Activated CD4-positive, alpha-beta memory T cell treated with anti-CD3 and anti-CD28 coated beads for 36 hours (primary cell): Measurements from ENCODE around the gene RUNDC3A. TPM values are rescaled to one million over a fixed set of nuclear protein-coding genes. Genes with fewer than 3 reads are reported as not detected.
A peak's percentile ranks its signal among the peaks of the same experiment; 100 is the strongest.
"Not testable (repeated sequence)": the region's sequence is repeated elsewhere in the genome, so short reads cannot be mapped to it uniquely, and the experiment has no call there.

Experiments used
- CTCF ChIA-PET: fragments of 350-600 bp; sonication (Branson Sonifier 250); formaldehyde crosslinking; loops from one replicate; lab custom pipeline; 2021; ENCODE audit warnings: antibody characterized with exemption, inconsistent platforms; lab: Charles Lee
- POLR2A ChIA-PET: fragments of 350-600 bp; sonication (Branson Sonifier 250); formaldehyde crosslinking; loops from one replicate; lab custom pipeline; 2021; ENCODE audit warnings: antibody characterized with exemption; lab: Charles Lee
- DNase-seq: peaks from one replicate; pipeline ENCODE4 v3.0.0-alpha.2; 2020
- H3K27ac Mint-ChIP-seq: one replicate; pipeline ENCODE4 v1.8.0; 2021; ENCODE audit warnings: mixed read lengths
- H3K27me3 Mint-ChIP-seq: one replicate; pipeline ENCODE4 v1.8.0; 2021; ENCODE audit warnings: mixed read lengths
- H3K36me3 Mint-ChIP-seq: one replicate; pipeline ENCODE4 v1.8.0; 2021; ENCODE audit warnings: mixed read lengths
- H3K4me1 Mint-ChIP-seq: one replicate; pipeline ENCODE4 v1.8.0; 2021; ENCODE audit warnings: low read depth, mixed read lengths
- H3K4me3 Mint-ChIP-seq: one replicate; pipeline ENCODE4 v1.8.0; 2021; ENCODE audit warnings: mild to moderate bottlenecking, mixed read lengths
- H3K9me3 Mint-ChIP-seq: one replicate; pipeline ENCODE4 v1.8.0; 2021; ENCODE audit warnings: mixed read lengths
- intact Hi-C: fragments of 100-400 bp; cut with micrococcal nuclease; formaldehyde crosslinking; loops from one replicate; pipeline ENCODE4 v1.15.1; 2023
- total RNA-seq, 2 experiments: library from RNA; stranded (reverse); gene quantifications; one replicate each; pipeline ENCODE4 v1.2.3, GENCODE V29; 2021

RUNDC3A gene
- total RNA-seq, 2 experiments from 2014 or later = not detected

DNA sequence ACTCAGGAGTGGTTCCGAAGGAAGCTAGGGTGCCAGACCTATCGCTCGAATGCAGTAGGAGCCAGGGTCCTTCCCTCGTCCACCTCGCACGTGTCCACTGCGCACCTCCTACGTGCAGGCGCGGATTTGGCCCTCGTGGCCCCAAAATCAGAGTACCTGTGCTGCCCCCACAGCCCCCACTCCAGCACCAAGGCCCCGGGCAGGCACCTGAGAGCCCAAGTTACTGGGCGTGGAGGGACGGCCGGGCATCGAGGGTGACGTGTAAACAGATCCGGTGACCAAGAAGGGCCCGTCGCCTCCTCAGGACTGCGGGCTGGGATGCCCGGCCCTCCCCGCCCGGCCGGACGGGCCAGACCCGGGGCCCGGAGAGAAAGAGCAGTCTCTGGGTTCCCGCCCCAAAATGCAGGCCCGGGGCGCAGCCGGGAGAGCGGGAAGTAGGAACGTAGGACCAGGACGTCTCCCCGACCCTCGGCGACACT is 15.7 kb downstream of the RUNDC3A start:
- Mint-ChIP-seq H3K4me1 (peaks cover 21% of the 10 kb centered on the region), H3K27ac (peak overlapping the region; percentile 51), H3K9me3 (no peaks in the 10 kb centered on the region), H3K4me3 (peak overlapping the region; percentile 81), H3K27me3 (no peaks in the 10 kb centered on the region), H3K36me3 (peaks cover 16% of the 10 kb centered on the region)
- intact Hi-C loops = loop anchor here (1.0 to 2.0 kb wide), 3 partner anchors 15 to 183 kb away; partner anchors contain the start of genes HROB and RUNDC3A
- peak; percentile 27 for DNase-seq
- ChIA-PET CTCF (interaction anchor here (0.5 to 1.9 kb wide), 5 partner anchors 16 to 258 kb away, joined by 3 to 15 read pairs (median 3); partner anchors contain the start of genes HDAC5, LSM12 and RUNDC3A), POLR2A (interaction anchor here (0.6 to 2.5 kb wide), 6 partner anchors 8 to 114 kb away, joined by 3 to 9 read pairs (median 4); partner anchors contain the start of gene GRN)

DNA sequence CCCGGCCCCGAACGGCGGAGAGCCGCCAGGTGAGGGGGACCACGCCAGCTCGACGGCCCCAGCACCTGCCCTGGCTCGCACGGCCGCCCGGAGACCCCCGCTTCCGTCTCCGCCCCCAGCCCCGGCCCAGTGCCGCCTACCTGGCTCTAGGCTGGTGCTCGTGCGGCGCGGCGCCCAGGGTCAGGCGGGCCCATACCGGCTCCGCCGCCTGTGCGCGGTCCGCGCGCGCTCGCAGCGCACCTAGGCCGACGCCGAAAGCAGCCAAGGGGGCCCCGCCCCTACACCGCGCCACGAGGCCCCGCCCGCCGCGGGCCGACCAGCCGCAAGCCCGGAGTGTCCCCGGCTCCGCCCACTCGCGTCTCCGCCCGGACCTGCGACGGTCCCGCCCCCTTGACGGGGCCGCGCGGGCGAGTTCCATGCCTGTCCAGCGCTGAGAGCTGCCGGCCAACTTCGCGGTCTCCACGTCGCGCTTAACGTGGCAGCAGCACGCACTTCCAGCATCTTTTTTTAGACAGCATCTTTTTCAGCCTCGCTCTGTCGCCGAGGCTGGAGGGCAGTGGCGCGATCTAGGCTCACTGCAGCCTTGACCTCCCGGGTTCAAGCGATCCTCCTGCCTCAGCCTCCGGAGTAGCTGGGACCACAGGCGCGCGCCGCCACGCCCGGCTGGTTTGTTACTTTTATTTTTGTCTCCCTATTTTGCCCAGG is 16.3 kb downstream of the RUNDC3A start, which contains the start of gene SLC25A39:
SLC25A39 (minus strand) TSS at position 253 of the 705 bp plus-strand sequence. CDS start 1,261 bp downstream, outside the sequence.
- CTCF ChIA-PET = interaction anchor here (0.5 to 1.9 kb wide), 6 partner anchors 16 to 259 kb away, joined by 3 to 15 read pairs (median 4); partner anchors contain the start of genes GRN, HDAC5, LSM12 and RUNDC3A
- H3K36me3 Mint-ChIP-seq = peaks cover 11% of the 10 kb centered on the region
- intact Hi-C loops = loop anchor here (1.0 to 5.0 kb wide), 5 partner anchors 16 to 317 kb away; partner anchors contain the start of genes HROB and RUNDC3A

DNA sequence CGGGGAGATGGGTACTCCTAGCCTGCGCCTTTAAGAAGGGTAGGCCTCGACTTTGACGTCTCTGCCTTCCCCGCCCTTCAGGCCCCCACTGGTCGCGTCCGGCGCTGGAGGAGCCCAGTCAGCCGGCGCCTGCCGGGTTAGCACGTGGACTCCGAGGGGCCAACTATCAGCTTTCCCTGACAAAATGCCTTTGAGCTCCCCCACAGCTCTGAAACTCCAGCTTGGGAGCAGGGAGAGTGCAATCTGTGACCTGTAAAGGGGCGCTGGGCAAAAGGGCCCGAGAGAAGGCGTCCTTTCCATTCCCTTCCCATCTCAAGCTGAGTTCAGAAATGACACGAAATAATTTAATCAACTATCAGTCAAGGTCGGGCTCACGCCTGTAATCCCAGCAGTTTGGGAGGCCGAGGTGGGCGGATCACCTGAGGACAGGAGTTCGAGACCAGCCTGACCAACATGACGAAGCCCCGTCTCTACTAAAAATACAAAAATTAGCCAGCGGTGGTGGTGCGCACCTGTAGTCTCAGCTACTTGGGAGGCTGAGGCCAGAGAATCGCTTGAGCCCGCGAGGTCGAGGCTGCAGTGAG is 18.6 kb downstream of the RUNDC3A start:
- H3K27ac Mint-ChIP-seq = peak overlapping the region; percentile 75
- H3K27me3 Mint-ChIP-seq = no peaks in the 10 kb centered on the region
- POLR2A ChIA-PET = interaction anchor here (0.7 to 2.2 kb wide), 4 partner anchors 18 to 117 kb away, joined by 3 to 7 read pairs (median 4); partner anchors contain the start of gene UBTF
- peaks cover 4% of the 10 kb centered on the region for H3K36me3 Mint-ChIP-seq
- DNase-seq = peak; percentile 96
- peaks cover 26% of the 10 kb centered on the region for H3K4me1 Mint-ChIP-seq
- H3K9me3 Mint-ChIP-seq = no peaks in the 10 kb centered on the region
- intact Hi-C loops = loop anchor here (5.0 kb wide), 1 partner anchor 320 kb away; no protein-coding TSS in a partner anchor
- CTCF ChIA-PET = interaction anchor here (0.6 to 2.1 kb wide), 11 partner anchors 10 to 203 kb away, joined by 3 to 27 read pairs (median 4); partner anchors contain the start of genes FAM171A2, GRN, HDAC5 and TMUB2
- H3K4me3 Mint-ChIP-seq = peak overlapping the region; percentile 67

More for the DNA sequence above, 16.3 kb downstream of the RUNDC3A start, which contains the start of gene SLC25A39:
- POLR2A ChIA-PET = interaction anchor here (0.6 to 2.5 kb wide), 7 partner anchors 9 to 115 kb away, joined by 3 to 9 read pairs (median 4); partner anchors contain the start of gene GRN
- peak within 1 kb of the TSS; percentile 89 for H3K4me3 Mint-ChIP-seq
- no peaks in the 10 kb centered on the region for H3K9me3 Mint-ChIP-seq
- H3K27me3 Mint-ChIP-seq = no peaks in the 10 kb centered on the region
- H3K4me1 Mint-ChIP-seq = peaks cover 21% of the 10 kb centered on the region
- peak; percentile 96 for DNase-seq
- H3K27ac Mint-ChIP-seq = peak within 1 kb of the TSS; percentile 94

DNA sequence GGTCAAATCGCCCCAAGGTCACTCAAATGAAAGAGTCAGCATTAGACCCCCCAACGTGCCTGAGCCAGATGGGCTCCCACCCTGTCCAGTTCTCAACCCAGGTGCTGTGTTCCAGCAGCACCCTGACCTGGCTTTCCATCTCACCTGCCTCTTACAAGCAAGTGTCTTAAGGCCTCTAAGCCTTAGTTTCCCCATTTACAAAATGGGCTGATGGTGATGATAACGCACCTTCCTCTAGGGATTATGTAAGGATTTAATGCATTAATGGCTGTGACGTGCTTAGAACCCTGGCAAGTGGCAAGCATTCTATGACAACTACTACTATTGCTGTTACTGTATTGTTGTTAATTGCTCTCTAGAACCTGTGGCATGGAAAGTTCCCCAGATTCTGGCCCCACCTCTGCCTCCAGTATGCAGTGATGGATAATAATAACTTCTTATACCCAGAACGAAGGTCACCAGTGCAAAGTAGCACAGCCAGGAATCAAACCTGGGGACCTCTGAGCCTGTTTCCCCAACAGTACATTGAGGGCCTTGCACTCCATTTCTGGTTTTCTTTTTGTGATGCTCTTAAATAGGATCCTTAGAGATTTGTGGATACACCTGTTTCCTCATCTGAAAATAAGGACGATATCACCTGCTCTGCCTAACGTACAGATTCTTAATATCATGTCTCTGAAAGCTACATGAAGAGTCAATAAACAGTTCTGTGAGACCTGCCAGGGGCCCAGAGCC is 19.5 kb downstream of the RUNDC3A start:
- no peak overlapping the region for H3K4me3 Mint-ChIP-seq
- H3K4me1 Mint-ChIP-seq = peaks cover 24% of the 10 kb centered on the region
- peak overlapping the region; percentile 13 for H3K27ac Mint-ChIP-seq
- intact Hi-C loops = loop anchor here (5.0 kb wide), 1 partner anchor 321 kb away; no protein-coding TSS in a partner anchor
- H3K9me3 Mint-ChIP-seq = no peaks in the 10 kb centered on the region
- peaks cover 1% of the 10 kb centered on the region for H3K36me3 Mint-ChIP-seq
- no peak for DNase-seq
- ChIA-PET POLR2A (interaction anchor here (1.2 to 2.2 kb wide), 2 partner anchors 17 to 106 kb away, joined by 3 to 7 read pairs; no protein-coding TSS in a partner anchor), CTCF (interaction anchor here (1.2 to 2.1 kb wide), 6 partner anchors 18 to 124 kb away, joined by 4 to 27 read pairs (median 8); partner anchors contain the start of gene FAM171A2)
- no peaks in the 10 kb centered on the region for H3K27me3 Mint-ChIP-seq

DNA sequence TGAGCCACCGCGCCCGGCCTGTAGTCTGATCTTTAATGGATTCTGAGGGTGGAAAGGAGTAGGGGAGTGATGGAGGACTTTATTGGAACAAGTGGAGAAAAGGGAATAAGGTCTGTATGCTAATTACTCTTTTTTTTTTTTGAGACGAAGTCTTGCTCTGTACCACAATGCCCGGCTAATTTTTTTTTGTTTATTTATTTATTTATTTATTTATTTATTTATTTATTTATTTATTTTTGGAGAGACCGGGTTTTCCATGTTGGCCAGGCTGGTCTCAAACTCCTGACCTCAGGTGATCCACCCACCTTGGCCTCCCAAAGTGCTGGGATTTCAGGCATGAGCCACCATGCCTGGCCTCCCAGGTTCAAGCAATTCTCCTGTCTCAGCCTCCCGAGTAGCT is 21.1 kb downstream of the RUNDC3A start:
- ChIA-PET CTCF (interaction anchor here (0.7 to 5.4 kb wide), 8 partner anchors 16 to 193 kb away, joined by 3 to 69 read pairs (median 12); partner anchors contain the start of genes FAM171A2 and GRN), POLR2A (interaction anchor here (1.5 kb wide), 1 partner anchor 15 kb away, joined by 3 read pairs; the partner anchor contains the start of gene GRN)
- H3K27me3 Mint-ChIP-seq, H3K36me3 Mint-ChIP-seq, DNase-seq, H3K4me3 Mint-ChIP-seq, H3K9me3 Mint-ChIP-seq, H3K27ac Mint-ChIP-seq: not testable (repeated sequence)
- intact Hi-C loops = loop anchor here (5.0 kb wide), 1 partner anchor 322 kb away; no protein-coding TSS in a partner anchor
- H3K4me1 Mint-ChIP-seq = peaks cover 16% of the 10 kb centered on the region

DNA sequence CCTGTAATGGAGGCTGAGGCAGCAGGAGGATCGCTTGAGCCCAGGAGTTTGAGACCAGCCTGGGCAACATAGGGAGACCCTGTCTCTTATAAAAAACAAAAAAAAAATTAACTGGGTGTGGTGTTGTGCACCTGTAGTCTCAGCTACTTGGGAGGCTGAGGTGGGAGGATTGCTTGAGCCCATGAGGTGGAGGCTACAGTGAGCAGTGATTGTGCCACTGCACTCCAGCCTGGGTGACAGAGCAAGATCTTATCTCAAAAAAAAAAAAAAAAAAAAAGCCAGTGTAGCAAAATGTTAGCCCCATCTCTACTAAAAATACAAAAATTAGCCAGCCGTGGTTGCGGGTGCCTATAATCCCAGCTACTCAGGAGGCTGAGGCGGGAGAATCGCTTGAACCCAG is 21.9 kb downstream of the RUNDC3A start:
- H3K27me3 Mint-ChIP-seq, H3K27ac Mint-ChIP-seq, DNase-seq, H3K9me3 Mint-ChIP-seq, H3K4me3 Mint-ChIP-seq, H3K36me3 Mint-ChIP-seq: not testable (repeated sequence)
- peaks cover 16% of the 10 kb centered on the region for H3K4me1 Mint-ChIP-seq
- CTCF ChIA-PET = interaction anchor here (0.7 to 5.4 kb wide), 24 partner anchors 9 to 386 kb away, joined by 3 to 69 read pairs (median 7); partner anchors contain the start of genes FAM171A2, GRN, RUNDC3A and TMUB2
- intact Hi-C loops = loop anchor here (2.0 to 5.0 kb wide), 2 partner anchors 15 to 208 kb away; partner anchors contain the start of genes GRN and HDAC5
- POLR2A ChIA-PET = interaction anchor here (0.7 to 1.5 kb wide), 3 partner anchors 15 to 120 kb away, joined by 3 to 6 read pairs (median 3); partner anchors contain the start of gene GRN

DNA sequence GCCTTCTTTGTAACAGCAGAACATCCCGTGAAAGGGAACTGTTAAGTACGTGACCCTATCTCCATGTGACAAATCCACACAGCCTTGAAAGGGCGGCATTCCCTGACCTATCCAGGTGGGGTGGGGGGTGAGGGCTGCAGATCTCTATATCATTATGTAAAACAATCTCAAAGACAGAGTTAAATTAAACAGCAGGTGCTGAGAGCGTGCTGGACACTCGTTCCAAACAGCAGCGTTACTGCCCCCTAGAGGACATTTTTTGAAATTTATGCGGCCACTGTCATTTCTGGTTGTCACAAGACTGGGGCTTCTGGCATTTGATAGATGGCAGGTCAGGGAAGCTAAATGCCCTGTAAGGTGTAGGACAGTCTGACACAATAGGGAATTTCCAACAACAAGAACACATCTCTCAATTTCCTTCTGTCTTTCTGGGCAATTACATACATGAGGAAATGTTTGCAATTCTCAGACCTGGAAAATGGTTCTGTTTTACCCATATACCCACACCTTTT is 22.9 kb downstream of the RUNDC3A start:
- Mint-ChIP-seq H3K27ac (peak overlapping the region; percentile 38), H3K36me3 (no peaks in the 10 kb centered on the region), H3K4me1 (peaks cover 12% of the 10 kb centered on the region), H3K9me3 (no peaks in the 10 kb centered on the region), H3K27me3 (no peaks in the 10 kb centered on the region), H3K4me3 (no peak overlapping the region)
- POLR2A ChIA-PET = interaction anchor here (0.7 to 1.5 kb wide), 3 partner anchors 14 to 121 kb away, joined by 3 to 6 read pairs (median 3); partner anchors contain the start of gene GRN
- intact Hi-C loops = loop anchor here (1.0 to 5.0 kb wide), 3 partner anchors 13 to 209 kb away; partner anchors contain the start of genes GRN and HDAC5
- CTCF ChIA-PET = interaction anchor here (0.6 to 5.4 kb wide), 37 partner anchors 9 to 387 kb away, joined by 3 to 69 read pairs (median 4); partner anchors contain the start of genes FAM171A2, GRN, RUNDC3A and TMUB2
- peak; percentile 80 for DNase-seq

DNA sequence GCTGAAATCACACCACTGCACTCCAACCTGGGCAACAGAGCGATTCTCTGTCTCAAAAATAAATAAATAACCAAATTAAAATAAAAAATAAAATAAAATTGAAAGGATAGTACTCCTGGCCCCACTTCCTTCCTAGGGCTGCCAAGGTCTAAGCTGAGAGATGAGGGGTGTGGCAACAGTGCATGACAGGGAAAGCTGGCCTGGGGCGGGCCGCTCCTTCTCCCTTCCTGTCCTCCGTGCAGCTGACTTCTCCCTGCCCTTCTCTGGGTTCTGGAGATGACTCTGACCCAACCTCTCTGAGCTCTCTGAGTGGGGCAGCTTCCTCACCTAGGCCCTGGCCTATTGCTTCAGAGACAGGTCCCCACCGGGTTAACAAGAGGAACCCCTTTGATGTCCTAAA is 25.0 kb downstream of the RUNDC3A start:
- Mint-ChIP-seq H3K9me3 (no peaks in the 10 kb centered on the region), H3K4me1 (peaks cover 6% of the 10 kb centered on the region), H3K27ac (no peak overlapping the region), H3K27me3 (no peaks in the 10 kb centered on the region), H3K36me3 (no peaks in the 10 kb centered on the region), H3K4me3 (no peak overlapping the region)
- DNase-seq = no peak
- ChIA-PET CTCF (interaction anchor here (1.8 to 5.4 kb wide), 5 partner anchors 12 to 123 kb away, joined by 5 to 69 read pairs (median 10); partner anchors contain the start of gene GRN), POLR2A (interaction anchor here (0.6 kb wide), 1 partner anchor 112 kb away, joined by 3 read pairs; no protein-coding TSS in a partner anchor)
- intact Hi-C loops = loop anchor here (5.0 kb wide), 1 partner anchor 211 kb away; the partner anchor contains the start of gene HDAC5

DNA sequence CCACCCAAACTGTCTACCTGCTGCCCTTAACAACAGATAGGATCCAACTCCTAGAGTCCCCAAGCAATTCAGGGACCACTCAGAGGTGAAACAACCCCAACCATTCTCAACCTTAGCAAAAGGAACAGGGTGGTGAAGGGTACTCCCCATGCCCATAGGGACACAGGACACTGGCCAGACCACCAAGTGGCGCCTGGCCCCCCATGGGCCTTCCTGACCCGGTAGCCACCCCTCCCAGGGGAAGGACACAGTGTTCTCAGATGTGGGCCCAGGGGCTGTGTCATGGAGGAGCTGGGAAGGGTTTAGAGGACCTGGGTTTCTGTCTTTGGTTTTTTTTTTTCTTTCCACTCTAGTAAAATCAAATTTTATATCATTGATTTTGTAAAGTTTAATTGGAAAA is 25.9 kb downstream of the RUNDC3A start:
- no peaks in the 10 kb centered on the region for H3K27me3 Mint-ChIP-seq
- POLR2A ChIA-PET = no interaction called here
- intact Hi-C loops = loop anchor here (5.0 kb wide), 1 partner anchor 212 kb away; the partner anchor contains the start of gene HDAC5
- H3K36me3 Mint-ChIP-seq = no peaks in the 10 kb centered on the region
- H3K4me3 Mint-ChIP-seq = no peak overlapping the region
- no peaks in the 10 kb centered on the region for H3K9me3 Mint-ChIP-seq
- peaks cover 9% of the 10 kb centered on the region for H3K4me1 Mint-ChIP-seq
- H3K27ac Mint-ChIP-seq = no peak overlapping the region
- no peak for DNase-seq
- CTCF ChIA-PET = interaction anchor here (1.2 to 5.4 kb wide), 4 partner anchors 11 to 124 kb away, joined by 3 to 69 read pairs (median 8); partner anchors contain the start of gene GRN

DNA sequence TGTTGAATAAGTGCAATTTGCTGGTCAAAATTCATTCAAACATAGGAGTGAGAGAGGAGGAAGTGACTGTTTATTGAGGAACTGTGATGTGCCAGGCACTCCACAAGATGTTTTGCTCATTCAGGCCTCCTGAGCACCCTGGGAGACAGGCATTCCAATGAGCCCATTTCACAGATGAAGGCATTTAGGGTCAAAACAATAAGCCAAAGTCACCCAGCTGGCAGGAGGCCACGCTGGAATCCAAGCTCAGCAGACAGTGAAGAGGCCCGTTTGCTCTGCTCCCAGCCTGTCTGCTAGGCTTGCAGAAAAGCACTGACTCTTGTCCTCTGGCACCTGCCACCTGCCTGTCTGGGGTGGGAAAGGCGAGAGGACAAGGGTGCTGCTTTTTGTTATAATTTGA is 26.3 kb downstream of the RUNDC3A start:
- ChIA-PET POLR2A (no interaction called here), CTCF (interaction anchor here (1.1 to 5.4 kb wide), 5 partner anchors 10 to 131 kb away, joined by 3 to 69 read pairs (median 6); partner anchors contain the start of gene GRN)
- no peak for DNase-seq
- H3K36me3 Mint-ChIP-seq = no peaks in the 10 kb centered on the region
- H3K27ac Mint-ChIP-seq = no peak overlapping the region
- H3K9me3 Mint-ChIP-seq = no peaks in the 10 kb centered on the region
- H3K27me3 Mint-ChIP-seq = no peaks in the 10 kb centered on the region
- intact Hi-C loops = loop anchor here (5.0 kb wide), 1 partner anchor 212 kb away; the partner anchor contains the start of gene HDAC5
- peaks cover 9% of the 10 kb centered on the region for H3K4me1 Mint-ChIP-seq
- H3K4me3 Mint-ChIP-seq = no peak overlapping the region
